Activated CD4-positive, alpha-beta T cell treated with anti-CD3 and anti-CD28 coated beads for 4 hours (primary cell): ENCODE data around the gene SLC29A1.
"Not testable (repeated sequence)": the region's sequence is repeated elsewhere in the genome, so short reads cannot be mapped to it uniquely, and the experiment has no call there.

ENCODE experiments used
- DNase-seq, 2 donors: peaks; one replicate each; pipeline ENCODE4 v3.0.0-alpha.2; 2020

The SLC29A1 gene

DNA sequence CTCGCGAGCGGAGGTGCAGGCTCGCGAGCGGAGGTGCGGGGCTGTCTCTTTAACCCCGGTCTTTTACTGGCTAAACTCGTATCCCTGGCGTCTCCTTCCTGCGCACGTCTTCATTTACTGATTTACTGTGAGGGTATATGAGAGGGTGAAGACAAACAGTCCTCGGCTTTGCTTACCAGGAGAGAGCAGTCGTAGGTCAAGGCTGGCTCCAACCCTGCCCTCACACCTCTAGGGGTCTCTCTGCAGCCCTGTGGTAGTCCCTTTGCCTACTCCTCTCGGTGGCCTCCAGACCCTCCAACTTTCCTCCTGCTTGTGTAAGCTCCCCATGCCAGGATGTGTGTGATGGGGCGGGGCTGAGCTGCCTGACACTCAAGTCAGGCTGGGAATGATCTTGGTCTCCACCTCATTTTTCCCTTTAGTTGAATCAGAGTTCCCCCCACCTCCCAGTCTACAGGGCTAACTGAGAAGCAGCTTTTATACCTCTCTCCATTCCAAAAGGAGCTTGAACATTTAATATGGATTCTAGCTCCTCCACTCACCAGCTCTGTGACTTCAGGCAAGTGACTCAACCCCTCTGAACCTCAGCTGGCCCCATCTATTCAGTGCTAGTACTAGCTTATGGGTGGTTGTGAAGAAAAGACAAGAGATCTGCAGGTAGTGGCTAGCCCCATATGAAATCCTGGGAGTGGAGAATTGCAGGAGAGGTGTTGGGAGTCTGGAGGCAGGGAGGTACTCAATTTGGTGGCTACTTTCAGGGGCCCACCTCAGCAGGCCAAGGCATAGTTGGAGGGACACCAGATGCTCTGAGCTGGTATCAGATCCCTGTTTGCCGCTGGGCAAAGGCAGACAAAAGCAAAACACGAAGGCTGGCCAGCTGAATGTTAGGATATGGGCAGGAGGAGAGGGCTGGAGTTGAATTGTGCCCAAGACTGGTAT is 902 bp downstream of the SLC29A1 start:
- DNase-seq: peak in 1 of 2 donors; percentile 22

- no peak for DNase-seq
These were observed 1.5 kb downstream of the SLC29A1 start for GRCh38 chr6:44224965-44225305.

DNA sequence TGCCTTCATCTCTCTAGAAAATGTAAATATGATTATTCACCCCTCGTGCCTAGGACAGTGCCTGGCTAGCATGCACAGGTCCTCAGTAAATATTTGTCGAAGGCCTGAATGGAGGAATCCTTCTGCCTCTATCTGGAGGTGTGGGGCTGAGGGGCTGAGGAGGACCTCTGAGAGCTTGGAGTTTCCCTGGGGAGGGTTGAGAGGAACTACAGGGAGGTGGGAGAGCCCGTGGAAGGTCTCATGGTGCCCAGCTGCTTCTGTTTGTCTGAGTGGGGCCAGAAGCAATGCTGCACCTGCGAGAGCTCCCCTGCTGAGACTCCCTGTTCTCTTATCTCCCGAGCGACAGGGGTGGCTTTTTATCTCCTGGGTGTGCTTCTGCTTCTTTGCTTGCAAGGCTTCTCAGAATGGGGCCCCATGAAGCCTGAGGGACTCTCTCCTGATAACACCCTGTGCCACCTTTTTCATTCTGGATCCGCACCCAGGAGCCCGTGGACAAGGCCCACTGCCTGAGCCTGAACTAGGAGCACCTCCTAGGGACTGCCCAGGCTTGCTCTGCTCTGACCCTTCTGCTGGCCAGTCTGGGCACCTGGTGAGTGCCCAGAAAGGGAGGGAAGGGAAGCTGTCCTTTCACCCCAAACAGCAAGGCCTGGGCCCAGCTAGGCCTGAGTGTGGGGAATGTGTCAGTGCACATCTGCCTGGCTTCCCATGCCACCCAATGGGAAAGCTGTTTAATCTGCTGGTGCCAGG is 2.4 kb downstream of the SLC29A1 start:
- DNase-seq: no peak

- DNase-seq: no peak
These were observed 3.2 kb downstream of the SLC29A1 start for GRCh38 chr6:44226368-44227147.

DNA sequence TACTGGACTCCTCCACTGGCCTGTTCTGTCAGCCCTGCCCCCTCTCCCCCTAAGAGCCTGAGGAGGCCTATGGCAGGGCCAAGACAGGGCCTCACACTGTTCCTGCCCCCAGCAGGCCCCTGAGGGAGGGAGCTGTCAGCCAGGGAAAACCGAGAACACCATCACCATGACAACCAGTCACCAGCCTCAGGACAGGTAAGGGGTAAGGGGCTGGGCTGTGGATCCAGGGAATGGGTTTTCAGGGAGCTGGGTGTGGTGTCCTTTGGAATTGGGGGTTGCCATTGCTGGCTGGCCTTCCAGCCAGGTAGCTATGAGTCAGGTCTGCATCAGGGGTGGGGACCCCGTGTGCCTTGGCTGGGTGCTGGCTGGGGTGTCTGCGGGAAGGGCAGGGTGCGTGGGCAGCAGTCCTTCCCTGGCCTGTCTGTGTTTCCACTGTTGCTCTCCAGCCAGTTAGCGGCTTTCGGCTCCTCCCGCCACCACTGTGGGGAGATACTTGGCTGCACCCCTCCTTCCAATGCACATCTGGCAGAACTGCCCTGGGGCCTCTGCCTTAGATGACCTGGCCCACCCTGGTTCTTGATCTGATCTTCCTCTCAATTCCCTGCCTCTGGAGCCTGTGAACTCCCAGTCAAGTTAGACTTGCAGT is 3.9 kb downstream of the SLC29A1 start:
- no peak for DNase-seq

- DNase-seq: no peak
These were observed 4.6 kb downstream of the SLC29A1 start for GRCh38 chr6:44228031-44228430.

- no peak for DNase-seq
These were observed 5.0 kb downstream of the SLC29A1 start for GRCh38 chr6:44228433-44228832.

- no peak for DNase-seq
These were observed 5.4 kb downstream of the SLC29A1 start for GRCh38 chr6:44228836-44229235.

GRCh38 chr6:44229376-44230033 is 6.1 kb downstream of the SLC29A1 start:
- no peak for DNase-seq

DNA sequence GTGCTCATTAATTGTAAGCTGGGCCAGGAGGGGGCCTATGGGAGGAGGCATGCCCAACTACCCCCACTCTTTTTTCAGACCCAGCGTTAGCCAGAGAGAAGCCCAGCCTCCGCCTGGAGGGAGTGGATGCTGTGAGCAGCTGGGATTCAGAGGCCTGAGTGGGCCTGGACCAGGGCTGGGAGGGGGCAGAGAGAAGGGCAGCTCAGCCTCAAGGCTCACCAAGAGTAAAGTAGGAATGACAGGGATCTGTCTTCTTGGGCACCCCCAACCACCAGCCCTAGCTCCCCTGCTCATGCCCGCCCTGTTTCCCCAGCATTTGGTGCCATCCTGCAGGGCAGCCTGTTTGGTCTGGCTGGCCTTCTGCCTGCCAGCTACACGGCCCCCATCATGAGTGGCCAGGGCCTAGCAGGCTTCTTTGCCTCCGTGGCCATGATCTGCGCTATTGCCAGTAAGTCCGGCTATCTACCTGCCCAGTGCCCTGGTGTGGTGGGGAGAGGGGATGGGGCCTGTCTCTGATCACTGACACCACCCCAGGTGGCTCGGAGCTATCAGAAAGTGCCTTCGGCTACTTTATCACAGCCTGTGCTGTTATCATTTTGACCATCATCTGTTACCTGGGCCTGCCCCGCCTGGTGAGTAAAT is 6.8 kb downstream of the SLC29A1 start:
- DNase-seq: no peak

DNA sequence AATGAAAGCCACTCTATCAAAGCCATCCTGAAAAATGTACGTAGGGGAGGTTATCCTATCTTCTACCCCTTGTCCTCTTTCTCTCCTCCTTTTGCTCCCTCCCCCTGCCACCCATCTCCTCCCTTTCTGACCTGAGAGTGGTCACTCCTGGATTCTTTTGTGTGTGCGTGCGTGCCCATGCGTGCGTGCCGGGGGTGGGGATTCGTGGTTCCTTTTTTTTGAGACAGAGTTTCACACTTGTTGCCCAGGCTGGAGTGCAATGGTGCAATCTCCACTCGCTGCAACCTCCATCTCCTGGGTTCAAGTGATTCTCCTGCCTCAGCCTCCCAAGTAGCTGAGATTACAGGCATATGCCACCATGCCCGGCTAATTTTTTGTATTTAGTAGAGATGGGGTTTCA is 8.0 kb downstream of the SLC29A1 start:
- not testable (repeated sequence) for DNase-seq

GRCh38 chr6:44232676-44233566 is 9.5 kb downstream of the SLC29A1 start:
- no peak for DNase-seq

DNA sequence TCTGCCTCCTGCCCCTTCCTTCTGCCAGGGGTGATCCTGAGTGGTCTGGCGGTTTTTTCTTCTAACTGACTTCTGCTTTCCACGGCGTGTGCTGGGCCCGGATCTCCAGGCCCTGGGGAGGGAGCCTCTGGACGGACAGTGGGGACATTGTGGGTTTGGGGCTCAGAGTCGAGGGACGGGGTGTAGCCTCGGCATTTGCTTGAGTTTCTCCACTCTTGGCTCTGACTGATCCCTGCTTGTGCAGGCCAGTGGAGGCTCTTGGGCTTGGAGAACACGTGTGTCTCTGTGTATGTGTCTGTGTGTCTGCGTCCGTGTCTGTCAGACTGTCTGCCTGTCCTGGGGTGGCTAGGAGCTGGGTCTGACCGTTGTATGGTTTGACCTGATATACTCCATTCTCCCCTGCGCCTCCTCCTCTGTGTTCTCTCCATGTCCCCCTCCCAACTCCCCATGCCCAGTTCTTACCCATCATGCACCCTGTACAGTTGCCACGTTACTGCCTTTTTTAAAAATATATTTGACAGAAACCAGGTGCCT is 10.2 kb downstream of the SLC29A1 start:
- DNase-seq: no peak

- DNase-seq: no peak
These were observed 11.0 kb downstream of the SLC29A1 start for GRCh38 chr6:44234101-44235025.

DNA sequence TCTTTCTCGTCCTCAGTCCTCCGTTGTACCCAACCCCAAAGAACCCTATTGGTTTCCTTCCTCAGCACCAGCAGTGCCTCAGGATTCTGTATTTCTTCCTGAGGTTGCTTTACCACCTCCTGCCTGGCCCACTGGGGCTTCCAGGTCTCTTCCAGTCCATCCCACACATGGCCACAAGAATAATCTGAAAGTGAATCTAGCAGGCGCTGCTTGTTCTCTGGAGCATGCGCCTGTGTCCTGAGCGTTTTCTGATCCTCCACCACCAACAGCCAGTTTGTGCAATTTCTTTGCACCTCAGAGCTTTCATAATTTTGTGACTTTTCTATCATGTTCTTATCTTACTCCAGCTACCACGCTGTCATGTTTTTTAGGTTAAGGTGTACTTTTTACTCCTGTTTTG is 11.9 kb downstream of the SLC29A1 start:
- no peak for DNase-seq

GRCh38 chr6:44235891-44236516 is 12.6 kb downstream of the SLC29A1 start:
- no peak for DNase-seq

DNA sequence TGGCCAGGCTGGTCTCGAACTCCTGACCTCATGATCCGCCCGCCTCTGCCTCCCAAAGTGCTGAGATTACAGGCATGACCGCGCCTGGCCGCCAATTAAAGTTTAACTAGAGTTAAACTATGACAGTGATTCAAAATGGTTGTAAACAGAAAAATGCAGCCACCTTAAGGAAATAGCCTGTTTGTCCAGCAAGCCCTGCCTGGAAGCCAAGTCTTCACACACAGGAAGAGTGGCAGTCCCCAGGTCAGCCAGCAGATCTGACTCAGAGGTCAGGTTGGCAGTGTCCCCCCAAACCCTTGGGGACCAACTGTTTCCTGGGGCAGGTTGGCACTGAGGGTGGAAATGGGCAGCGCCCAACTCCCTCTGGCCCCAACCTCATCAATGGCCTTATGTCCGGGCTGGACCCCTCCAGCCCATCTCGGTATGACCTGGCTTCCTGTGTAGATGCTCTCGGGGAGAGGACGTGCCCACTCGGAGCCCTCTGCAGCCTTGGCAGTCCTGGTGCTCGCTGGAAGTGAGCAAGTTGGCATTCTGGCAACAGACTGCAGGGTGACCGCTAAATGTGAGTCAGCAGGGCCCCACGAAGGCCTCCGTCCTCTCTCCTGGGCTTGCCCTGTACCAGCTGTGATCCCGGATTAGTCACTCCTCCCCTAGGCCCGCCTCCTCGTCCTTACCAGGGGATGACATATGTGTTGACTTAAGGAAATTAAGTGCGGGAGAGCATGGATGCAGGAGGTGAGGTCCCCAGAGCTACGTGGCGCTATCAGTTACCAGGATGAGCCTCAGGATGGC is 13.8 kb downstream of the SLC29A1 start:
- peak; percentile 66 to 69 for DNase-seq
